Measurements from ENCODE around the gene BCAS3.

Gene BCAS3

GRCh38 chr17:61384692-61385576 lies 707.3 kb downstream of the BCAS3 start:
- DNase-seq (ENCODE audit: low spot score): no peak

- no peak for DNase-seq (ENCODE audit: low spot score)
These were observed 708.1 kb downstream of the BCAS3 start for GRCh38 chr17:61385577-61386236.

DNA sequence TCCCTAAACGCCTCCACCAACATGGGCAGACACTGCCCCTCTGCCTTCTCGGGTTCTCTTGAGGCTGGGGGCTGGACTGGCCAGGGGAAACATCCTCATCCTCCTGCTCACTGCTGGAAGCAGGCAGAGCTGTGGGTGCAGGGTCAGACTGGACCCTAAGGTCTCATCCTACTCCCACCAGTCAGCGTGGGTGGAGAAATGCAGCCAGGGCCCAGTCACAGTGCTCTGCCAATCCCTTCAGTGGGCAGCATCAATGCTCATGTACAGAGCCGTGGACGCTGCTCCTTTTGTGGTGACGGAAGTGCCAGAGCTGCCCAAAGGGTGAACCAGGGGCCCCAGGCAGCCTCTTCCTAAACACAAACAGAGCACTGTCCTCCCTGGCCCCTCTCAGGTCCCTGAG lies 708.6 kb downstream of the BCAS3 start:
- DNase-seq (ENCODE audit: low spot score): no peak

DNA sequence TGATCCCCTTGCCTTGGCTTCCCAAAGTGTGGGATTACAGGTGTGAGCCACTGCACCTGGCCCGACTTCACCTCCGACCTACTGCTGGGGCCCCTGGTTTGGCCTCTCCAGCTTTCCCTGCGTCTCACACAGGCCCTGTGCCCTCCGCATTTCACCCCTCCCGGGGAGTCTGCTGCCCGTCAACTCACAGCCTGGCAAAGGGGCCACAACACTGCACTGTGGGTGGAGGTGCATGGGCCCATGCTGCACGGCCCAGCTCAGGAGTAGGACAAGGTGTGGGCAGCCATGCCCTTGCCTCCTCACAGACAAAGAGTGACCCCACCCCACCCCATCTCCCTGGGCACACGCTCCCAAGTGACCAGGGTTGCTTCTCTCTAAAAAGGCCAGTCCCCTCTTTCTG lies 709.4 kb downstream of the BCAS3 start:
- no peak for DNase-seq (ENCODE audit: low spot score)

GRCh38 chr17:61387511-61388305 lies 710.1 kb downstream of the BCAS3 start:
- DNase-seq (ENCODE audit: low spot score): no peak

GRCh38 chr17:61388561-61389356 lies 711.1 kb downstream of the BCAS3 start:
- no peak for DNase-seq (ENCODE audit: low spot score)

DNA sequence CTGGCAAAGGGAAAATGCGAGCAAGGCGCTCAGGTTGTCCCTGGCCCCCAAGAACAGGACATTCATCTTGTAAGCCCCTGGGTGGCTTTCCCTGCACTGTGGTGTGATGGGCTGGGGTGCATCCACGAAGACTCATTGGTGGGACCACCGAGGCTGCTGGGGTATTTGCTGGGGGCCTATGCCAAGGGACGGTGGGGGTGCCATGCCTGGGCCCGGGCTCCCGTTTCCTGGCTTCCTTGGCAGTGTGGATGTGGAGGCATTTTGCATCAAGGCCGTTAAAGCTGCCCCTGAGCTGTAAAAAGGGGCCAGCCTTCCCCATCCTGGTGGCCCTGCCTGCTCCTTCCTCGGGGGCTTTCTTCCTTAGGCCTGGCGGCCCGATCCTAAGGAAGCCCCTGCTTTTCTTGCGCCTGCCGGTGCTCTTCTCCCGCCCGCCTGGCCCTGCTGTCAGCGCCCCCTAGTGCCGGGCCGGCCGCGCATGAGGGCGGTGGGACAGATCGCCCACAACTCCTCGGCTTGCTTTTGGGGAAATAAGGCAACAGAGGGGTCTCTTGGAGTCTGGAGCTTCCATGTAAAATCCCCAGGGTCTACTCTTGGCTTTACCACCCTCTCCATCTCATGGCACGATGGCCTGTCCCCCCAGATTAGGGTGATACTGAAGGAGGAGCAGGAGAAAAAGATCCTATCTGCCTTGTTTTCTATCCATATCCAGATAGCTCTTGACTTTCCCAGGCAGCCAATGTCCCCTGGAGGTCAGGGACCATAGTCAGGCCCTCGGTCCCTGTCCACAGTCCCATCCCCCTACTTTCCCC lies 712.2 kb downstream of the BCAS3 start:
- DNase-seq (ENCODE audit: low spot score): no peak

DNA sequence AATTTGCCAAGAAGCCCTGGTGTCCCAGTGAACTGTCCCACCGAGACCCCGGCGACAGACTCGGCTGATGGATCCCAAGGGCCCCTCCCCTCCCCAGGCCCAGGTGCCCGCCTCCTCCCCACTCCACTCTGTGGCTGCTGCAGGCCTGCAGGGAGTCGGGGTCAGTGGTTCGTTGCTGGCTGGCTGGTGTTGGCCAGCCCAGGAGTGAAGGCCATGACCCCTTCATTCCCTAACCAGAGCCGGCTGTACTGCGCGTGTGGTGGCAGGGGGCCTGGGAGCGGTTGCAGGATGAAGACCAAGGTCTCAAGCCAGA lies 712.8 kb downstream of the BCAS3 start:
- no peak for DNase-seq (ENCODE audit: low spot score)

GRCh38 chr17:61391595-61392291 lies 714.1 kb downstream of the BCAS3 start:
- DNase-seq (ENCODE audit: low spot score): no peak

DNA sequence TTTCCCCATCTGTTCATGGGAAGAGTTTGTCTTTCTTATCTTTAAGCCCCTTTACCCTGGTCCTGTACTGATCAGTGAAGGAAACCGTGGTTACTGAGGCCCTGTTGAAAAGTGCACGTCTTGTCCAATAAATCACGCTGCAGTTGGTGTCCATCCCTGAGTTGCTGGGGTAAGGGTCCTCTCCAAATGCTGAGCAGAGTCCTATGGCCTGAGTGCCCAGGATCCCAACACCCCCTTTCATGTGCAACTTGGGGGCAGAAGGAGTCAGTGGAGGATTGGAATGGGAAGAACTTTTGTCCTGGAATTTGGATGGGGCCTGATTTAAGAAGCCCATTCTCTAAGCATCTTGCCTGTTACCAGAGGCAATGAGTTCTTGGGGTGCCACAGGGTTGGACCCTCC lies 715.0 kb downstream of the BCAS3 start:
- DNase-seq (ENCODE audit: low spot score): no peak

DNA sequence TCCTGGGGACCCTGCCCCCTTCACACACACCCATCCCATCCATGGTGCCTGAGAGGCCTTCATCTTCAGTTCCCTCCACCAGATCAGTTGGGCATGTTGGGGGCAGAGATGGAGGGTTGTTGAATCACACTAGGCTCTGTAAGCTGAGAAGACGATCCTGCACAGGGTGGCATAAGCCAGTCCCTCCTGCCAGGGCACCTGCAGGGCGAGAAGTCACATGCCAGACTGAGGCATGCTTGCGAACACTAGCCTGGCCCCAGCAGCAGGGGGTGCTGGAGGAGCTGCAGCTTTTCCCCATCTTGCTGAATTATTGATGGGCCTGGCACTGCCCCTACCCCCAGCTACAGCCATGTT lies 715.9 kb downstream of the BCAS3 start:
- DNase-seq (ENCODE audit: low spot score): no peak

- no peak for DNase-seq (ENCODE audit: low spot score)
These were observed 716.4 kb downstream of the BCAS3 start for GRCh38 chr17:61393904-61394629.

- no peak for DNase-seq (ENCODE audit: low spot score)
These were observed 717.2 kb downstream of the BCAS3 start for GRCh38 chr17:61394630-61395408.

DNA sequence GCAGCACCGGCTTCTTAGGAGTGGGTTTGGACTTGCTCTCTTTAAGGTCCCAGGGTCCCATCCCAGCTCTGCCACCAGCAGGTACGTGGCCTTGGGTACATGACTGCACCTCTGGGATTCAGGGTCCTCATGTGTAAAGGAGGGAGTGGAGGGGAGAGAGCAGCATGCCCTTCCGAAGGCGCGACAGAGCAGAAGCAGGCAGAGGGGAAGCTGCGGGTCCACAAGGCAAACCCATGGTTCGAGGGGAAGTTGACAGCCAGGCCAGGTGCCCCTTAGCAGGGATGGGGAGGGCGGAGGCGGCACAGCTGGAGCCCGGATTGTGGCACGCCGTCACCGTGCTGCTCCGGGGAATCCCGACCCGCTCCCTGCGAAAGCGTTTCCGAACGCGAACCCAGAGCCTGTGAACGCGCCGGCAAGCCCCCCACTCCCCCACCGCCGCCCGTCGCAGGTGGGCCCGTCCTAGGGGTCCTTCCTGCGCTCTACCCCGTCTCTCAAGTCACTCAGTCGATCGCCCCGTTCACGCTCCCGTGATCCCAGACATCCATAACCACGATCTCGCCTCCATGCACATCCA lies 717.8 kb downstream of the BCAS3 start:
- DNase-seq (ENCODE audit: low spot score): no peak

GRCh38 chr17:61395983-61396585 lies 718.4 kb downstream of the BCAS3 start:
- DNase-seq (ENCODE audit: low spot score): no peak

DNA sequence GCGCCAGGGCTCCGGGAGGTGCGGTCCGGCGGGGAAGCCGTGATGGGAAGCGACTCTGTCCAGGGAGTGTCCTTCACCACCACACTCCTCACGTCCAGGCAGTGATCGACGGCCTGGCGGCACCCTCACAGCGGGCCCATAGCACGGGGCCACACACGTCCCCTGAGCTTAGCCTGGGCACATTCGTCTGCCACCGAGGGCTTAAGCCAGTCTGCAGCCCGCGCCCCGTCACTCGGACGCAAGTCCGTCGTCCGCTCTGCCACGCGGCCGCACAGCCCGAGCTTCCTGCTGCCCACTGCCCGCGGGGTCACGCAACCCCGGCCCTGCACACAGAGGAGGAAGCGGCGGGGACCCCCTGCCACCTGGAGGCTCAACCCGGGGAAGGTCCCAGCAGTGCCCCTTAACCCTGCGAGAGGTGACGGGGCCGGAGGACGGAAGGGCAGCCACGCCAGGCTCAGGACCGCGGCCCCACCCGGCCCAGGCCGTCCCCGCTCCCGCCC lies 719.0 kb downstream of the BCAS3 start:
- DNase-seq (ENCODE audit: low spot score): no peak

- DNase-seq (ENCODE audit: low spot score): no peak
These were observed 719.6 kb downstream of the BCAS3 start for GRCh38 chr17:61397086-61397842.
